GM12873 (cell line): ENCODE measurements around the gene SLIT3.

Source experiments
- CTCF ChIP-seq: IDR thresholded peaks from 2 replicates; pipeline ENCODE4 v1.5.1; 2012; ENCODE audit warnings: low read depth, mild to moderate bottlenecking, moderate library complexity, low read length, control low read depth; ENCODE audit not compliant: insufficient read depth; ENCODE audit errors: missing control alignments

The SLIT3 gene

DNA sequence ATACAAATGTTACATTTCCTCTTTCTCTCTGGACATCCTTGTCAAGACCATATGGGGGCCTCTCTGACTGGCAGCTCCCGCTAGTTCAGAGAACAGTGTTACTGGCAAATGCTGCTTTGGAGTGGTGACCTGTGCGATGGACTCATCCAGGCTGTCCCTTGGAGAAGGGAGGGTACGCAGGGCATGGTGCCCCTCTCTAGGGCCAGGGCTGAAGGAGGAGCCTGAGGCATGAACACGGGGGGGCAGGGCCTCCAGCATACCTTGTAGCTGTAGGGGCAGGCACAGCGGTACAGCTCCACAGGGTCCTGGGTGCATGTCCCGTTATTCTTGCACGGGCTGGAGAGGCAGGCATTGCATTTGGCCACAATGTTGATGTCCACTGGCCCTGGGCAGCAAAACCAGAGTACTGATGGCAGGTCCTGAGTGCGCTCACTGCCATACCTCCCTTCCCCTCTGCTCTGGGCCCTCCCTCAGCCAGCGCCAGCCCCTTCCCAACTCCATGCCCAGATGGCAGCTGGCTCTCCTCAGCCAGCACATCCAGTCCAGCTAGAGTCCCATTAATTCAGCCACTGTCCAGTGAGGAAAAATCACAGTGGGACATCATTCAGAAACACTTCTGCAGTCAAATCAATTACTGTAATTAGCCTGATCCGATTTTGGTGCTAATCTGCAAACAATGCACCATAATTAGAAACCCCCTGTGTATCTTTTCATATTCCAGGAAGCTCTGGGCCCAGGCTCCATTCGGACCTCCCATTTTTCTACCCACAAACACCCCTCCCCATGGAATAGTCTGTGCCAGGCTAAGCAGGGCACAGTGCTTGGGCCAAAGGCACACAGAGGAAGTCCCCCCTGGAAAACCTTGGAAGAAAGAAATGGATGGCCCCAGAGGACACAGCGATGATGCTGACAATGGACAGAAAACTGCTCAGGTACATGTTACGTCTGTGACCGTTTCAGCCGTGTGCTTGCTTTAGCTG is 592.9 kb downstream of the SLIT3 start:
- no peak for TF ChIP-seq CTCF

DNA sequence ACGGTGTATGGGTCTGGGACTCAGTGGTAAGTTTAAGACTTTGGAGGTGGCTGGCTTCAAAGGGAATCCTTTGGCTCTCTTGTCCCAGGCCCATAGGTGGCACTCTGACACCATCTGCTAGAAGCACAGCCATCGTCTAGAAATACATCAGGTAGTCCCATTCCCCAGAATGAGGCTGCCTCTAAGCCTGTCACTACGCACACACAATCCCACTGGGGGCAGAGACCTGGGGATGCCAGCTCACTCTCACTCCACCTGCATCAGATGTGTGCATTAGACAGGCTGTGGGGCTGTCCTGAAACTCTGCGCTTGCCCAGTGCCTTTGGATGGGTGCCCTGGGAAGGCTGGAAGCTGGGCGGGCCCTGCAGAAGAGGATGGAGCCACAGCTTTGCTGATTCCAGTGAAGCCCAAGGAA is 594.3 kb downstream of the SLIT3 start:
- TF ChIP-seq CTCF, result peak; percentile 59

- TF ChIP-seq CTCF, result no peak
Measured at GRCh38 chr5:168705321-168705720, 595.6 kb downstream of the SLIT3 start.

- no peak for TF ChIP-seq CTCF
Measured at GRCh38 chr5:168702511-168702910, 598.4 kb downstream of the SLIT3 start.

- no peak for TF ChIP-seq CTCF
Measured at GRCh38 chr5:168701641-168702040, 599.3 kb downstream of the SLIT3 start.

DNA sequence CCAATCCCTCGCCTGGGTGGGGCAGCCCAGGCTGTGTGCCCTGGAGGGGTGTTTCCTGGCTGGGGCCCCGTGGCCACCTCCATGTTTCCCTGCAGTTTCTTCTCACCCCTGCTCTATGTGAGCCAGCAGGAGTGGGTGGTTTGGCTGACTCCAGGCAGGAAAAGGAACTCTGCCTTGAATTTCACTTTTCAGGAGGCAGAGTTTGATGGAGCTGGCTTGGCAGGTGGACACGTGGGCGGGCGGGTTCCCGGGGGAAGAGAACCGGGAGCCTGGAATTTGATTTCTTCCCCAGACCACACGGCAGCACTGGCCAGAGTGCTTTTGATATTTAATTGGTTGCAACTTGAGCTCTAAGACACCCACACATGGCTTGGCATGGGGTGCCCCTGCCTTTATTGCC is 601.9 kb downstream of the SLIT3 start:
- no peak for TF ChIP-seq CTCF

GRCh38 chr5:168697034-168697720 is 603.8 kb downstream of the SLIT3 start:
- TF ChIP-seq CTCF, result no peak
